ENCODE data around the gene CCDC171.

Gene CCDC171

GRCh38 chr9:15977438-15977837 lies 424.6 kb downstream of the CCDC171 start:
- Histone ChIP-seq H2AFZ (ENCODE audit: low read depth, low read length) (no peak overlapping the region), H3K4me1 (ENCODE audit: insufficient read depth, low read length) (no peaks in the 10 kb centered on the region)

GRCh38 chr9:15982182-15982581 lies 429.3 kb downstream of the CCDC171 start:
- no peaks in the 10 kb centered on the region for H3K9me3 ChIP-seq (ENCODE audit: low read length)
- H3K4me1 ChIP-seq (ENCODE audit: insufficient read depth, low read length) = no peaks in the 10 kb centered on the region
- no peak overlapping the region for H2AFZ ChIP-seq (ENCODE audit: low read depth, low read length)
- H3K36me3 ChIP-seq (ENCODE audit: insufficient read depth, low read length) = no peaks in the 10 kb centered on the region
- H3K4me3 ChIP-seq (ENCODE audit: low read length) = no peak overlapping the region
- no peaks in the 10 kb centered on the region for H3K27me3 ChIP-seq (ENCODE audit: insufficient read depth, low read length)

More at GRCh38 chr9:15977438-15977837, 424.6 kb downstream of the CCDC171 start:
- Histone ChIP-seq H3K9me3 (ENCODE audit: low read length) (no peaks in the 10 kb centered on the region), H3K4me3 (ENCODE audit: low read length) (no peak overlapping the region), H3K27me3 (ENCODE audit: insufficient read depth, low read length) (no peaks in the 10 kb centered on the region), H3K36me3 (ENCODE audit: insufficient read depth, low read length) (no peaks in the 10 kb centered on the region)

- Histone ChIP-seq H3K36me3 (ENCODE audit: insufficient read depth, low read length) (no peaks in the 10 kb centered on the region), H3K4me1 (ENCODE audit: insufficient read depth, low read length) (no peaks in the 10 kb centered on the region), H3K9me3 (ENCODE audit: low read length) (no peaks in the 10 kb centered on the region), H3K27me3 (ENCODE audit: insufficient read depth, low read length) (no peaks in the 10 kb centered on the region), H3K4me3 (ENCODE audit: low read length) (no peak overlapping the region), H2AFZ (ENCODE audit: low read depth, low read length) (no peak overlapping the region)
Measured at GRCh38 chr9:15999422-16000339, 446.8 kb downstream of the CCDC171 start.

DNA sequence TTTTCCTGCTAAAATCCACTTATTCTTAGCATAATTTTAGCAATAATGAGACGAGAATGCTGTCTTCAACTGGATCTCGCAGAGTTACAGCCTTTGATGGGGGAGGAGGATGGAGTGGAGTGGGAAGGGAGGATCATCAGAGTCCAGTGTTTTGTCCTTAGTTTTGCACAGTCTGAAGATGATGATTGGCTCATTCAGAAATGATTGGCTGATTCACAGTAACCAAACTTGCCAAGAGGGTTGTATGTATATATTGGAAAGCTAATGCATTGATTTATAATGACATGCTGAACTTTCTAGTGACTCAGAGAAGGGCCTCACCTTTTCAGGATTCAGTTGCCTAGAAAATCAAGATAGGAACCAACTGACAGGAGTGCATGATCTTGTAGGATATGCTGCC lies 448.0 kb downstream of the CCDC171 start:
- H3K36me3 ChIP-seq (ENCODE audit: insufficient read depth, low read length) = no peaks in the 10 kb centered on the region
- H3K4me3 ChIP-seq (ENCODE audit: low read length) = no peak overlapping the region
- H2AFZ ChIP-seq (ENCODE audit: low read depth, low read length) = no peak overlapping the region
- H3K27me3 ChIP-seq (ENCODE audit: insufficient read depth, low read length) = no peaks in the 10 kb centered on the region
- H3K4me1 ChIP-seq (ENCODE audit: insufficient read depth, low read length) = no peaks in the 10 kb centered on the region
- H3K9me3 ChIP-seq (ENCODE audit: low read length) = no peaks in the 10 kb centered on the region

- no peak overlapping the region for H3K4me3 ChIP-seq (ENCODE audit: low read length)
- H3K9me3 ChIP-seq (ENCODE audit: low read length) = no peaks in the 10 kb centered on the region
- H2AFZ ChIP-seq (ENCODE audit: low read depth, low read length) = no peak overlapping the region
- no peaks in the 10 kb centered on the region for H3K27me3 ChIP-seq (ENCODE audit: insufficient read depth, low read length)
- H3K36me3 ChIP-seq (ENCODE audit: insufficient read depth, low read length) = no peaks in the 10 kb centered on the region
- no peaks in the 10 kb centered on the region for H3K4me1 ChIP-seq (ENCODE audit: insufficient read depth, low read length)
Measured at GRCh38 chr9:16001856-16002255, 449.0 kb downstream of the CCDC171 start.

GRCh38 chr9:16002816-16003215 lies 450.0 kb downstream of the CCDC171 start:
- H3K9me3 ChIP-seq (ENCODE audit: low read length) = no peaks in the 10 kb centered on the region

DNA sequence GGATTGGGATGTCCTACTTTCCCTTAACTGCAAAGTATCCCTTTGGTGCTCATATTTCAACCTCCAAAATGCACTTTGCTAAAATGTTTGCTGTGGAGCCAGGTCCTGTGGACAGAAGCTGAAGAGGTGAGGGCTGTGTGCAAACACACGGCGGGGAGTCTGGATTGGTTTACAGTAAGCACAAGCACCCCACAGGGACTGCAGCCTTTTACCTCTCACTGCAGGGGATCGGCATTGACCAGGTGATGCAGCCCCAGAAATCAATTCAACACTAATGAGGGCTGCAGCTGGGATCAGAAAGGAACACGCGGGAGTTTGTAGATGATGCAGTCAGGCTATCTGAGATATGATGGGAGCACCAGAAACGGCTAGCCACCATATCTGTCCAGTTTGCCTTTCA lies 450.9 kb downstream of the CCDC171 start:
- Histone ChIP-seq H3K4me1 (ENCODE audit: insufficient read depth, low read length) (no peaks in the 10 kb centered on the region), H3K9me3 (ENCODE audit: low read length) (no peaks in the 10 kb centered on the region), H3K4me3 (ENCODE audit: low read length) (no peak overlapping the region), H3K36me3 (ENCODE audit: insufficient read depth, low read length) (no peaks in the 10 kb centered on the region), H3K27me3 (ENCODE audit: insufficient read depth, low read length) (no peaks in the 10 kb centered on the region), H2AFZ (ENCODE audit: low read depth, low read length) (no peak overlapping the region)

More at GRCh38 chr9:16002816-16003215, 450.0 kb downstream of the CCDC171 start:
- no peak overlapping the region for H3K4me3 ChIP-seq (ENCODE audit: low read length)
- H3K4me1 ChIP-seq (ENCODE audit: insufficient read depth, low read length) = no peaks in the 10 kb centered on the region
- no peaks in the 10 kb centered on the region for H3K36me3 ChIP-seq (ENCODE audit: insufficient read depth, low read length)
- no peaks in the 10 kb centered on the region for H3K27me3 ChIP-seq (ENCODE audit: insufficient read depth, low read length)
- no peak overlapping the region for H2AFZ ChIP-seq (ENCODE audit: low read depth, low read length)

GRCh38 chr9:16004613-16005012 lies 451.8 kb downstream of the CCDC171 start:
- no peak overlapping the region for H2AFZ ChIP-seq (ENCODE audit: low read depth, low read length)
- H3K9me3 ChIP-seq (ENCODE audit: low read length) = no peaks in the 10 kb centered on the region
- no peaks in the 10 kb centered on the region for H3K4me1 ChIP-seq (ENCODE audit: insufficient read depth, low read length)
- H3K27me3 ChIP-seq (ENCODE audit: insufficient read depth, low read length) = no peaks in the 10 kb centered on the region
- no peaks in the 10 kb centered on the region for H3K36me3 ChIP-seq (ENCODE audit: insufficient read depth, low read length)
- H3K4me3 ChIP-seq (ENCODE audit: low read length) = no peak overlapping the region

DNA sequence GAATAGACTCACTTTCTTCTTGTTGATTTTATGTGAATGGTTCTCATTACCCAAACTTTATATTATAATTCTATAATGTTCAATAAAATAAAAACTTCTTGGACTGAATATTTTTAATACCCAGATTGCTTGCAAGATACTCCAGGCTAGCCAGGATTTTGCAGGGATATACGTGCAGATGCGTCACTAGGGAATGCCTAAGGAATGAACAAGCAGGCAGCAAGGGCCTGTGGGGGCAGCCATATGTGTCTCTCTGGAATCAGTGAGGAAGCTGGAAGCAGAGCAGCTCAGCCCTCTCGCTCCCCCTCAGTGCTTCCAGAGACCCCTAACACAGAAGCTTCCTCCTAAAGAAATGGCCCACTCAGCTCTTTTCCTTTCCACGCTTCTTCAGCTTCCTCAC lies 457.4 kb downstream of the CCDC171 start:
- Histone ChIP-seq H3K4me3 (ENCODE audit: low read length) (no peak overlapping the region), H3K9me3 (ENCODE audit: low read length) (peaks cover 2% of the 10 kb centered on the region), H2AFZ (ENCODE audit: low read depth, low read length) (no peak overlapping the region), H3K36me3 (ENCODE audit: insufficient read depth, low read length) (no peaks in the 10 kb centered on the region), H3K27me3 (ENCODE audit: insufficient read depth, low read length) (no peaks in the 10 kb centered on the region), H3K4me1 (ENCODE audit: insufficient read depth, low read length) (no peaks in the 10 kb centered on the region)

- Histone ChIP-seq H3K36me3 (ENCODE audit: insufficient read depth, low read length) (no peaks in the 10 kb centered on the region), H2AFZ (ENCODE audit: low read depth, low read length) (no peak overlapping the region), H3K4me3 (ENCODE audit: low read length) (no peak overlapping the region), H3K9me3 (ENCODE audit: low read length) (peaks cover 2% of the 10 kb centered on the region), H3K4me1 (ENCODE audit: insufficient read depth, low read length) (no peaks in the 10 kb centered on the region), H3K27me3 (ENCODE audit: insufficient read depth, low read length) (no peaks in the 10 kb centered on the region)
Measured at GRCh38 chr9:16012621-16013020, 459.8 kb downstream of the CCDC171 start.

- Histone ChIP-seq H2AFZ (ENCODE audit: low read depth, low read length) (no peak overlapping the region), H3K4me1 (ENCODE audit: insufficient read depth, low read length) (no peaks in the 10 kb centered on the region), H3K27me3 (ENCODE audit: insufficient read depth, low read length) (no peaks in the 10 kb centered on the region), H3K4me3 (ENCODE audit: low read length) (no peak overlapping the region), H3K36me3 (ENCODE audit: insufficient read depth, low read length) (no peaks in the 10 kb centered on the region), H3K9me3 (ENCODE audit: low read length) (peaks cover 3% of the 10 kb centered on the region)
Measured at GRCh38 chr9:16013366-16013765, 460.5 kb downstream of the CCDC171 start.

DNA sequence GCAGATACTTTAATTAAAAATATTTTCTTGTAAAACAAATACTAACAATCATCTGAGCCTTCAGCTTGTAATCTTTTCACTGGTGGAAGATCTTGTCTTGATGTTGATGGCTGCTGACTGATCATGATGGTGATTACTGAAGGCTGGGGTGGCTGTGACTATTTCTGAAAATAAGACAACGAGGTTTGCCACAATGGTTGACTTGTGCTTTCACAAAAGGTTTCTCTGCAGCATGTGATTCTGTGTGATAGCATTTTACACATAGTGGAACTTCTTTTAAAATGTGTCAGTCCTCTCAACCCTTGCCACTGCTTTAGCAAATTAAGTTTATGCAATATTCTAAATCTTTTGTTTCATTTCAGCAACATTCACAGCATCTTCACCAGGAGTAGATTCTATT lies 461.0 kb downstream of the CCDC171 start:
- Histone ChIP-seq H3K4me1 (ENCODE audit: insufficient read depth, low read length) (no peaks in the 10 kb centered on the region), H3K27me3 (ENCODE audit: insufficient read depth, low read length) (no peaks in the 10 kb centered on the region), H3K9me3 (ENCODE audit: low read length) (peaks cover 3% of the 10 kb centered on the region), H3K36me3 (ENCODE audit: insufficient read depth, low read length) (no peaks in the 10 kb centered on the region), H3K4me3 (ENCODE audit: low read length) (no peak overlapping the region), H2AFZ (ENCODE audit: low read depth, low read length) (no peak overlapping the region)

GRCh38 chr9:16022228-16022627 lies 469.4 kb downstream of the CCDC171 start:
- Histone ChIP-seq H3K9me3 (ENCODE audit: low read length) (peaks cover 10% of the 10 kb centered on the region), H3K4me1 (ENCODE audit: insufficient read depth, low read length) (no peaks in the 10 kb centered on the region), H3K27me3 (ENCODE audit: insufficient read depth, low read length) (no peaks in the 10 kb centered on the region), H2AFZ (ENCODE audit: low read depth, low read length) (no peak overlapping the region), H3K36me3 (ENCODE audit: insufficient read depth, low read length) (no peaks in the 10 kb centered on the region), H3K4me3 (ENCODE audit: low read length) (no peak overlapping the region)

GRCh38 chr9:16023446-16023845 lies 470.6 kb downstream of the CCDC171 start:
- Histone ChIP-seq H3K9me3 (ENCODE audit: low read length) (peaks cover 8% of the 10 kb centered on the region), H2AFZ (ENCODE audit: low read depth, low read length) (no peak overlapping the region), H3K27me3 (ENCODE audit: insufficient read depth, low read length) (no peaks in the 10 kb centered on the region), H3K4me3 (ENCODE audit: low read length) (no peak overlapping the region), H3K36me3 (ENCODE audit: insufficient read depth, low read length) (no peaks in the 10 kb centered on the region), H3K4me1 (ENCODE audit: insufficient read depth, low read length) (no peaks in the 10 kb centered on the region)
